GM12875 (cell line): ENCODE measurements around the gene MXD4.

Source experiments
- H3K4me3 ChIP-seq: one replicate; pipeline ENCODE4 v1.5.1; 2011; ENCODE audit warnings: low read depth, low read length, control low read depth
- CTCF ChIP-seq: IDR thresholded peaks from 2 replicates; pipeline ENCODE4 v1.5.1; 2011; ENCODE audit warnings: low read depth, mild to moderate bottlenecking, control low read depth, inconsistent platforms, low read length, moderate library complexity, borderline replicate concordance; ENCODE audit not compliant: insufficient read depth

MXD4 gene

GRCh38 chr4:2261853-2262144 lies at the start of gene MXD4:
MXD4 (minus strand) TSS chr4:2262109; CDS start chr4:2261980, 129 bp downstream.
- TF ChIP-seq CTCF, result no peak
- H3K4me3 ChIP-seq, result peak within 1 kb of the TSS; percentile 86

GRCh38 chr4:2306773-2307410 lies 45.0 kb upstream of the MXD4 start:
- no peak for TF ChIP-seq CTCF
- H3K4me3 ChIP-seq, result no peak overlapping the region

GRCh38 chr4:2305766-2306501 lies 44.0 kb upstream of the MXD4 start:
- H3K4me3 ChIP-seq, result no peak overlapping the region
- TF ChIP-seq CTCF, result no peak

- no peak for TF ChIP-seq CTCF
- H3K4me3 ChIP-seq, result no peak overlapping the region
Measured at GRCh38 chr4:2304877-2305561, 43.1 kb upstream of the MXD4 start.

GRCh38 chr4:2304321-2304876 lies 42.5 kb upstream of the MXD4 start:
- TF ChIP-seq CTCF, result no peak
- no peak overlapping the region for H3K4me3 ChIP-seq

GRCh38 chr4:2303686-2304320 lies 41.9 kb upstream of the MXD4 start:
- no peak overlapping the region for H3K4me3 ChIP-seq
- no peak for TF ChIP-seq CTCF
